ENCODE data around the gene RIT2.

Gene RIT2

DNA sequence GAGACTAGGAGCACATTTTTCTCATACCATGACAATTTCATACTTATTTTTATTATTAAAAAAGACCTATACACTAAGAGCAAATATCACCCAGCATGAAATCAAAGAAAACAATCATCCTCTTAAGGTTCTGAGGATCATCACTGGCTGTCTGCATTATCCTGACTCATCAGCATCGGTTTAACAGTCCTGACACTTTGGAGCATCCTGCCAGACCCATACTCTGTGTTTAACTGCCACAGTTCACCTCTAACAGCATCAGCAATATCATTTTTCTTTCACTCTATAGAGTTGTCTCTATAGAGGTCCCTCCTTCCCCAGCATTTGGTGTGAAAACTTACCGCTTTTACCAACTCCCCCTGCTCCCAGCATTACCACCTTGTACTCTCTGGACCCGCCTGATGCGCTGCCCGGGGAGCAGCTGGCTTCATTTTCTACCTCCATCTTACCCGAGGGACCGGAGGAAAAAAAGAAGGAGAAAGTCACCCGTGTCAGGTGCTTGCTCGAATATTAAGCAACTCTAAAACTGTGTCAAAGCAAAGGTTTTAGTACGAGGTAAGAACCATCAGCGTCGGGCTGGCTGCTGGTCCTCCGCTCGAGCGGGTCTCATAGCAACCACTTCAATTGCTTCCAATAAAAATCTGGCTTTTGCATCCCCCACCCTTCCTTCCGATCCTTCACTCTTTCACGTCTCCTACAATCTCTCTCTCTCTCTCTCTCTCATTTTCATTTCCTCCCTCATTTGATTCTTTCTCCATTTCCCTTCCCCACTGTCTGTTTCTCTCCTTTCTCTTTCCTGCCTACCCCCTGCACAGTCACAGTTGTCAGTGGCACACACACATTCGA is at the start of gene RIT2:
Gene RIT2 (minus strand): TSS at position 610 of the 846 bp plus-strand sequence.
- no peaks in the 10 kb centered on the region for H3K36me3 ChIP-seq (ENCODE audit: insufficient read depth, low read length)
- H3K9ac ChIP-seq (ENCODE audit: low read depth, low read length) = no peak within 1 kb of the TSS
- no peaks in the 10 kb centered on the region for H3K4me1 ChIP-seq (ENCODE audit: insufficient read depth, low read length)
- H3K9me3 ChIP-seq (ENCODE audit: control insufficient read depth, insufficient read depth, low read length) = no peaks in the 10 kb centered on the region

DNA sequence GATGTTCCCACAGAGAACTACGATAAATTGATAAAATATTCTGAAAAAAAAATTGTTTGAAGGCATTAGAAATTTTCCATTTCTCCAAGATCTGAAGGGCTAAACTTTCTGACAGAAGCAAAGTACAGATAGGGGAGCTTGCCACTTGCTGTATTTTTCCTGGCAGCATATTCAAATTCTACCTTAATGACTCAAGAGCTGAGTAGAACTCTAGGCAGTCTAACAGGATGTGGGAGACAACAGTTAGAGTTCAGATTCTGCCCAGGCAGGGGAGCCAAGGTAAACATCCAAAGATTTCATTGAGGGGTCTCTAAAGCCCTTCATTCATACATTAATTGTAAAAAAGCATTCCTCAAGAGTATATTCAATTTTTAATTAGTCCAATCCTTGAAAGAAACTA is 46.0 kb upstream of the RIT2 start:
- Histone ChIP-seq H3K9me3 (ENCODE audit: control insufficient read depth, insufficient read depth, low read length) (peaks cover 11% of the 10 kb centered on the region), H3K36me3 (ENCODE audit: insufficient read depth, low read length) (no peaks in the 10 kb centered on the region), H3K4me1 (ENCODE audit: insufficient read depth, low read length) (no peaks in the 10 kb centered on the region), H3K9ac (ENCODE audit: low read depth, low read length) (no peak overlapping the region)

- H3K4me1 ChIP-seq (ENCODE audit: insufficient read depth, low read length) = no peaks in the 10 kb centered on the region
- H3K9ac ChIP-seq (ENCODE audit: low read depth, low read length) = no peak overlapping the region
- peaks cover 10% of the 10 kb centered on the region for H3K9me3 ChIP-seq (ENCODE audit: control insufficient read depth, insufficient read depth, low read length)
- no peaks in the 10 kb centered on the region for H3K36me3 ChIP-seq (ENCODE audit: insufficient read depth, low read length)
Measured at GRCh38 chr18:43160509-43160908, 45.0 kb upstream of the RIT2 start.

- Histone ChIP-seq H3K9ac (ENCODE audit: low read depth, low read length) (no peak overlapping the region), H3K9me3 (ENCODE audit: control insufficient read depth, insufficient read depth, low read length) (peaks cover 6% of the 10 kb centered on the region), H3K36me3 (ENCODE audit: insufficient read depth, low read length) (no peaks in the 10 kb centered on the region), H3K4me1 (ENCODE audit: insufficient read depth, low read length) (no peaks in the 10 kb centered on the region)
Measured at GRCh38 chr18:43159926-43160325, 44.4 kb upstream of the RIT2 start.

- H3K36me3 ChIP-seq (ENCODE audit: insufficient read depth, low read length) = no peaks in the 10 kb centered on the region
- H3K9ac ChIP-seq (ENCODE audit: low read depth, low read length) = no peak overlapping the region
- H3K4me1 ChIP-seq (ENCODE audit: insufficient read depth, low read length) = no peaks in the 10 kb centered on the region
- H3K9me3 ChIP-seq (ENCODE audit: control insufficient read depth, insufficient read depth, low read length) = peaks cover 4% of the 10 kb centered on the region
Measured at GRCh38 chr18:43159086-43159770, 43.7 kb upstream of the RIT2 start.

DNA sequence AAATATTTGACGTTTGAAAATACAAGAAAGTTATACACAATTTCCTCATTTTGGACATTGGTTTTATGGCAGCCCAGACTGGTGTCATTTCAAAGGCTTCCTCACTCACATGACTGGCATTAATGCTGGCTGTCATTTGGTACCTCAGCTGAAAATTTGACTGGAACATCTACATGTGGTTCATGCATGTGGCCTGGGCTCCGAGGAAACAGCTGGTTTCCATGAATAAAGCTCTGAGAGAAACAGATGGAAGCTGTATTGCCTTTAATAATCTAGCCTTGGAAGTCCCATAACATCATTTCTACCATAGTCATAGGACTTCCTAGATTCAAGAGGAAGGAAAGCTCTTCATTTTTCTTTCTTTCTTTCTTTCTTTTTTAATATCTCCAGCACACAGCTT is 42.9 kb upstream of the RIT2 start:
- Histone ChIP-seq H3K9ac (ENCODE audit: low read depth, low read length) (no peak overlapping the region), H3K9me3 (ENCODE audit: control insufficient read depth, insufficient read depth, low read length) (peaks cover 3% of the 10 kb centered on the region; the same call in 1 of the 2 replicates), H3K36me3 (ENCODE audit: insufficient read depth, low read length) (no peaks in the 10 kb centered on the region), H3K4me1 (ENCODE audit: insufficient read depth, low read length) (no peaks in the 10 kb centered on the region)

GRCh38 chr18:43155842-43156241 is 40.4 kb upstream of the RIT2 start:
- no peaks in the 10 kb centered on the region for H3K4me1 ChIP-seq (ENCODE audit: insufficient read depth, low read length)
- no peaks in the 10 kb centered on the region; the same call in 1 of the 2 replicates for H3K9me3 ChIP-seq (ENCODE audit: control insufficient read depth, insufficient read depth, low read length)
- H3K36me3 ChIP-seq (ENCODE audit: insufficient read depth, low read length) = no peaks in the 10 kb centered on the region
- no peak overlapping the region for H3K9ac ChIP-seq (ENCODE audit: low read depth, low read length)

DNA sequence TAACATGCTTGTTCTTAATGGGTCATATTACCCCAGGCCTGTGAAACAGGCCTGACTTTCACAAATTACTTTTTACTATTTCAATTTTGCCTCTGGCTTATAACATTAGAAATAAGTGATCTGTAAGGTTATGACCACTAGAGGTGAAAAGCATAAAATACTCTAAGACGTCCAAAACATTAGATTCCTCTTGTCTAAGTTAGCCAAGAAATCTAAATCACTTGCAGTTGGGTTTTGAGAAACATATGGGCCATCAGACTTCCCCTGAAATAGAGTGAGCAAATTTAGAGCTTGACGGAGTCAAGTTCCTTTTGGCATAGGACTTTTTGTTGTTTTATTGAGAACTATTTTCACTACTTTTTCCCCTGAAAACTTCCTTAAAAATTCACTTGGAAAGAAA is 32.7 kb upstream of the RIT2 start:
- H3K9ac ChIP-seq (ENCODE audit: low read depth, low read length) = no peak overlapping the region
- H3K36me3 ChIP-seq (ENCODE audit: insufficient read depth, low read length) = no peaks in the 10 kb centered on the region
- H3K4me1 ChIP-seq (ENCODE audit: insufficient read depth, low read length) = no peaks in the 10 kb centered on the region
- no peaks in the 10 kb centered on the region for H3K9me3 ChIP-seq (ENCODE audit: control insufficient read depth, insufficient read depth, low read length)

DNA sequence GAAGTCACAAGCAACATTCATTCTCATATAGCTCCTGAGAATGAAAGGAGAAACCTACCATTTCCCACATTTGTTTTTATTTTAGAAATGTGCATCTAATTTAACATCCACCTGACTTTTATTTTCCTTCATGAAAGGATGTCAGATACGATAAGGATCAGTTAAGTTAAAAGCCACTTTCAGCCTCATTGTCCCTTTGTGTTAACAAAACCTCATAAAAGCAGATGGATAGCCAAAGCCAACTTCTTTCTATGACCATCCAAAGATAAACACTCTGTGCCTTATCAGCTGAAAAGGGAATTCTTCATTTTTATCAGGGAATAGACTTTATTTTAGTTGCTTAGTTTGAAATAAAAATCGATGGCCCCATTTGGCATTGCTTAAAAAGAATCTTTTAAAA is 25.7 kb upstream of the RIT2 start:
- no peaks in the 10 kb centered on the region for H3K9me3 ChIP-seq (ENCODE audit: control insufficient read depth, insufficient read depth, low read length)
- H3K4me1 ChIP-seq (ENCODE audit: insufficient read depth, low read length) = no peaks in the 10 kb centered on the region
- H3K36me3 ChIP-seq (ENCODE audit: insufficient read depth, low read length) = no peaks in the 10 kb centered on the region
- H3K9ac ChIP-seq (ENCODE audit: low read depth, low read length) = no peak overlapping the region

DNA sequence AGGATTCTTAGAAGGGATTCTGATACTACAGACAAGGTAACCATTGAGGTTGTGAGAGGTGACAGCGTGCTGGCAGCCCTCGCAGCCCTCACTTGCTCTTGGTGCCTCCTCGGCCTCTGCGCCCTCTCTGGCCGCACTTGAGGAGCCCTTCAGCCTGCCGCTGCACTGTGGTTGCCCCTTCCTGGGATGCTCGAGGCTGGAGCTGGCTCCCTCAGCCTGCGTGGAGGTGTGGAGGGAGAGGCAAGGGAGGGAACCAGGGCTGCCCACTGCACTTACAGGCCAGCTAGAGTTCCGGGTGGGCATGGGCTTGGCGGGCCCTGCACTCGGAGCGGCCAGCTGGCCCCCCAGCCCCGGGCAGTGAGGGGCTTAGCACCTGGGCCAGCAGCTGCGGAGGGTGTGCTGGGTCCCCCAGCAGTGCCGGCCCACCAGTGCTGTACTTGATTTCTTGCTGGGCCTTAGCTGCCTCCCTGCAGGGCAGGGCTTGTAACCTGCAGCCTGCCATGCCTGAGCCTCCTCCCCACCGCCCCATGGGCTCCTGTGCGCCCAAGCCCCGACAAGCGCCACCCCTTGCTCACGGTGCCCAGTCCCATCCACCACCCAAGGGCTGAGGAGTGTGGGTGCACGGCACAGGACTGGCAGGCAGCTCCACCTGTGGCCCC is 23.9 kb upstream of the RIT2 start:
- H3K36me3 ChIP-seq (ENCODE audit: insufficient read depth, low read length) = no peaks in the 10 kb centered on the region
- no peaks in the 10 kb centered on the region for H3K4me1 ChIP-seq (ENCODE audit: insufficient read depth, low read length)
- no peaks in the 10 kb centered on the region for H3K9me3 ChIP-seq (ENCODE audit: control insufficient read depth, insufficient read depth, low read length)
- no peak overlapping the region for H3K9ac ChIP-seq (ENCODE audit: low read depth, low read length)

DNA sequence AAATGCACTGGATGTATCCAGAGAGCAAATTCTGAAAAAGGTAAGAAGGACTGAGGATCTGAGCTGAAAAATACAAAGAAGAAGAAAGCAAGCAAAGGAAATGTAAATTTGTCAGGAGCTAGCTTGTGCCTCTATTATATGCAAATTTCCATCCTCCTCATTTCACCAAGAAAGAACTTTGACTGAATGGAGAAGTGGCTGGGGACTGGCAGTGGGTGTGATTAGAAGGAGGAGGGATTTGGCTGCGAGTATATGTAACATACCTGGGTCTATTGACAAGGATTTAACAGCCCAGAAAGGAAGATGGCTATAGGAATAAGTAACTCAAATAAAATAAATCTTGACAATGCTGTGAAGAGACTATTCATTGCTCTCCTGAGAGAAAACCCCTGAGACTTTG is 19.4 kb upstream of the RIT2 start:
- H3K9ac ChIP-seq (ENCODE audit: low read depth, low read length) = no peak overlapping the region
- peaks cover 5% of the 10 kb centered on the region; the same call in 1 of the 2 replicates for H3K9me3 ChIP-seq (ENCODE audit: control insufficient read depth, insufficient read depth, low read length)
- H3K4me1 ChIP-seq (ENCODE audit: insufficient read depth, low read length) = no peaks in the 10 kb centered on the region
- no peaks in the 10 kb centered on the region for H3K36me3 ChIP-seq (ENCODE audit: insufficient read depth, low read length)

DNA sequence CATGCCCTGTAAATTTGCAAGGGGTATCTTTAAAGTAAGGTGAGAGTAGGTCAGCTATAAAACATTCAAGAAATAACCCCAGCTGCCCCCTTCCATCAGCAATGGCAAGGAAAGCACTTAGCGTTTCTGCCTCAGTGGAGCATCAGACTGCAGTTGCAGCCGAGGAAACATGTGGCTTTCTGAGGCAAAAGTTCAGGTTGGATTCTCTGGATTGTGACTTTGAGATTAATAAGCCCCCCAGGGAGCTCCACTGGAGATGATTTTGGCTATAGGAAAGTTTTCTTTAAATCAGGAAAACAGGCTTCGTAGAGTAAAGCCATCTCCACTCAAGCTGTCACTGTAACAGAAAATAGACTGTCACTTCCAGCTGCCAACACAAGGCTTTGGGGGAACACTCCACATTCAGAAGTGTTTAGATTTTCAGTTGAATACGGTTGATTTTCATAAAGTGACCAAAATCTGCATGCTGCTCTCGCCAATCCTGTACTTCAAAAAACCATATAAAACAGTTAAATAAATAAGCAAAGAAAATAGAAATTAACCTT is 15.3 kb upstream of the RIT2 start:
- no peaks in the 10 kb centered on the region for H3K36me3 ChIP-seq (ENCODE audit: insufficient read depth, low read length)
- peaks cover 5% of the 10 kb centered on the region; the same call in 1 of the 2 replicates for H3K9me3 ChIP-seq (ENCODE audit: control insufficient read depth, insufficient read depth, low read length)
- no peak overlapping the region for H3K9ac ChIP-seq (ENCODE audit: low read depth, low read length)
- H3K4me1 ChIP-seq (ENCODE audit: insufficient read depth, low read length) = peaks cover 7% of the 10 kb centered on the region; the same call in 1 of the 2 replicates

DNA sequence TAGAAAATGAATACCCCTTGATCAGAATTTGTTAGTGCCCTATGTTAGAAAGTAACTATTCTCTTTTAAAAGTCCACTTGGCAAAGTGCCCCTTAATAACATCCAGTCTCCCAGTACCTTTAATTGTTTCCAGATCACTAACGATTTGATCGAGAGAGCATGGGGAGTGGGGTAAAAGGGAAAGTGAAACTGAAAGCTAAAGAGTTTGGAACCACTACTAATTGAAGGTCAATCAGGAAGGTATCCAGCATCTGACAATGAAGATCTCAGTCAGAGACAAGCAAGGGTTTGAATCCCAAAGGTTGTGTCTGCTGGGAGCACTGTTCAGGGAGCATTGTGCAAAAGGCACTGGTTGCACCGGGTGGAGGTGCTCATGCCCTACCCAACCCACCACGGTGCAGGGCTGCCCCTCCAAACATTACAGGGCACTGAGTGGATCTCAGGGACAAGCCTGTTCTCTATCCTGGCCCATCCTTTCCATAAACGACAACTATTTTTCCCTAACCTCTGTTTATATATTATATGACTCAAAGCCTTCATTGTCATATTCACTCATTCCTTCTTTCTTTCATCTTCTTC is 14.6 kb upstream of the RIT2 start:
- no peaks in the 10 kb centered on the region for H3K36me3 ChIP-seq (ENCODE audit: insufficient read depth, low read length)
- peaks cover 7% of the 10 kb centered on the region; the same call in 1 of the 2 replicates for H3K4me1 ChIP-seq (ENCODE audit: insufficient read depth, low read length)
- H3K9me3 ChIP-seq (ENCODE audit: control insufficient read depth, insufficient read depth, low read length) = peaks cover 5% of the 10 kb centered on the region; the same call in 1 of the 2 replicates
- H3K9ac ChIP-seq (ENCODE audit: low read depth, low read length) = no peak overlapping the region

- Histone ChIP-seq H3K9ac (ENCODE audit: low read depth, low read length) (no peak overlapping the region), H3K9me3 (ENCODE audit: control insufficient read depth, insufficient read depth, low read length) (no peaks in the 10 kb centered on the region), H3K36me3 (ENCODE audit: insufficient read depth, low read length) (no peaks in the 10 kb centered on the region), H3K4me1 (ENCODE audit: insufficient read depth, low read length) (peaks cover 7% of the 10 kb centered on the region; the same call in 1 of the 2 replicates)
Measured at GRCh38 chr18:43125471-43125870, 10.0 kb upstream of the RIT2 start.
